IMR-90 (cell line): Measurements from ENCODE around the gene UCP2. TPM values are rescaled to one million over a fixed set of nuclear protein-coding genes. Genes with fewer than 3 reads are reported as not detected.

Experiments
- ATAC-seq: fragments of 200-7000 bp; cut with Tn5 transposase; 2 replicates; pipeline ENCODE4 v1.9.1; 2020; ENCODE audit warnings: low read depth, mild to moderate bottlenecking, moderate library complexity
- BruUV-seq: library from RNA; stranded (reverse); fragments of 400-500 nt; replicated peaks from 2 replicates; lab custom pipeline; 2021; lab: Mats Ljungman, UMichigan
- CTCF ChIA-PET: fragments of 300-600 bp; formaldehyde crosslinking; extraction: SDS; loops from one replicate; lab custom pipeline; 2021; ENCODE audit warnings: antibody characterized with exemption; lab: Yijun Ruan, JAX
- POLR2A ChIA-PET: fragments of 300-600 bp; sonication (Branson Sonifier 250); formaldehyde crosslinking; loops from one replicate; lab custom pipeline; 2022; ENCODE audit warnings: antibody characterized with exemption; ENCODE audit not compliant: unreplicated experiment; lab: Charles Lee
- DNase-seq: peaks from one replicate; pipeline ENCODE4 v3.0.0; 2013
- H2AFZ ChIP-seq: replicated peaks from 2 replicates; pipeline ENCODE3; 2013; ENCODE audit warnings: low read length, mild to moderate bottlenecking; ENCODE audit not compliant: poor library complexity
- H2AK5ac ChIP-seq: 2 replicates; pipeline ENCODE4 v1.6.1; 2013; ENCODE audit warnings: low read depth, low read length, inconsistent platforms
- H2AK9ac ChIP-seq: replicated peaks from 2 replicates; pipeline ENCODE3; 2013; ENCODE audit warnings: mild to moderate bottlenecking, low read depth, low read length, moderate library complexity; ENCODE audit not compliant: poor library complexity
- H2BK120ac ChIP-seq: 2 replicates; pipeline ENCODE4 v1.6.1; 2013; ENCODE audit warnings: low read depth, low read length, inconsistent platforms
- H2BK15ac ChIP-seq: 3 replicates; pipeline ENCODE4 v1.6.1; 2013; ENCODE audit warnings: low read depth, low read length, inconsistent platforms
- H2BK20ac ChIP-seq: 2 replicates; pipeline ENCODE4 v1.6.1; 2013; ENCODE audit warnings: low read depth, mild to moderate bottlenecking, inconsistent platforms, low read length, moderate library complexity
- H2BK5ac ChIP-seq: 2 replicates; pipeline ENCODE4 v1.6.1; 2013; ENCODE audit warnings: mild to moderate bottlenecking, low read depth, low read length, inconsistent platforms; ENCODE audit not compliant: poor library complexity, severe bottlenecking
- H3K14ac ChIP-seq: replicated peaks from 2 replicates; pipeline ENCODE4 v1.6.1; 2013; ENCODE audit warnings: low read depth, low read length, inconsistent platforms
- H3K18ac ChIP-seq: 2 replicates; pipeline ENCODE4 v1.6.1; 2013; ENCODE audit warnings: low read depth, low read length, control low read depth
- H3K23ac ChIP-seq: 2 replicates; pipeline ENCODE4 v1.6.1; 2013; ENCODE audit warnings: low read depth, low read length, inconsistent platforms
- H3K27ac ChIP-seq: 2 replicates; pipeline ENCODE4 v1.5.1; 2013; ENCODE audit warnings: mild to moderate bottlenecking, control low read depth, low read length; ENCODE audit not compliant: insufficient read depth
- H3K27me3 ChIP-seq: 2 replicates; pipeline ENCODE4 v1.6.1; 2013; ENCODE audit warnings: low read length; ENCODE audit not compliant: control insufficient read depth, insufficient read depth
- H3K36me3 ChIP-seq: 2 replicates; pipeline ENCODE4 v1.6.1; 2013; ENCODE audit warnings: low read length, mixed read lengths; ENCODE audit not compliant: control insufficient read depth, insufficient read depth
- H3K4ac ChIP-seq: 2 replicates; pipeline ENCODE4 v1.6.1; 2013; ENCODE audit warnings: low read depth, low read length, inconsistent platforms
- H3K4me1 ChIP-seq: 2 replicates; pipeline ENCODE4 v1.6.1; 2013; ENCODE audit warnings: low read length, mixed read lengths; ENCODE audit not compliant: control insufficient read depth, insufficient read depth
- H3K4me2 ChIP-seq: 2 replicates; pipeline ENCODE4 v1.6.1; 2013; ENCODE audit warnings: low read depth, mild to moderate bottlenecking, control low read depth, low read length, moderate library complexity
- H3K4me3 ChIP-seq: 2 replicates; pipeline ENCODE4 v1.5.1; 2013; ENCODE audit warnings: low read depth, mild to moderate bottlenecking, control low read depth, low read length, moderate library complexity; ENCODE audit not compliant: insufficient read depth
- H3K56ac ChIP-seq: 2 replicates; pipeline ENCODE4 v1.6.1; 2013; ENCODE audit warnings: low read length, inconsistent platforms; ENCODE audit not compliant: insufficient read depth; ENCODE audit errors: extremely low read depth
- H3K79me1 ChIP-seq, 2 experiments: 2 replicates each; pipeline ENCODE4 v1.6.1; 2013; ENCODE audit warnings: low read length in 2 of 2, inconsistent platforms in 1 of 2, low read depth in 1 of 2
- H3K9ac ChIP-seq: 2 replicates; pipeline ENCODE4 v1.6.1; 2013; ENCODE audit warnings: low read depth, low read length, control low read depth
- H3K9me1 ChIP-seq: 2 replicates; pipeline ENCODE4 v1.6.1; 2013; ENCODE audit warnings: low read length, inconsistent platforms; ENCODE audit not compliant: insufficient read depth
- H3K9me3 ChIP-seq: 2 replicates; pipeline ENCODE4 v1.6.1; 2013; ENCODE audit warnings: low read length; ENCODE audit not compliant: control insufficient read depth, insufficient read depth
- H4K20me1 ChIP-seq: 2 replicates; pipeline ENCODE4 v1.6.1; 2013; ENCODE audit warnings: low read length, inconsistent platforms; ENCODE audit not compliant: insufficient read depth
- H4K5ac ChIP-seq: 2 replicates; pipeline ENCODE4 v1.6.1; 2013; ENCODE audit warnings: mild to moderate bottlenecking, low read depth, low read length, control low read depth
- H4K8ac ChIP-seq, 2 experiments: 2 replicates each; pipeline ENCODE4 v1.6.1; 2013; ENCODE audit warnings: low read depth in 2 of 2, low read length in 2 of 2, control low read depth in 1 of 2, inconsistent platforms in 1 of 2
- H4K91ac ChIP-seq: 2 replicates; pipeline ENCODE4 v1.6.1; 2013; ENCODE audit warnings: low read depth, low read length, inconsistent platforms; ENCODE audit not compliant: insufficient read depth
- BHLHE40 ChIP-seq: fragments of 150-350 bp; IDR thresholded peaks from 2 replicates; pipeline ENCODE4 v1.6.1; 2016; ENCODE audit warnings: mild to moderate bottlenecking, low read depth, low read length
- FOS ChIP-seq: fragments of 150-350 bp; IDR thresholded peaks from 2 replicates; pipeline ENCODE4 v1.6.1; 2016; ENCODE audit warnings: low read depth, low read length
- MAFK ChIP-seq: IDR thresholded peaks from 2 replicates; pipeline ENCODE4 v1.6.1; 2012; ENCODE audit warnings: low read depth, low read length, improper control_type of control experiment
- MAZ ChIP-seq: IDR thresholded peaks from 2 replicates; pipeline ENCODE4 v1.6.1; 2012; ENCODE audit warnings: low read depth, mild to moderate bottlenecking, low read length, improper control_type of control experiment, moderate library complexity, borderline replicate concordance
- MXI1 ChIP-seq: IDR thresholded peaks from 2 replicates; pipeline ENCODE4 v1.6.1; 2012; ENCODE audit warnings: low read depth, mild to moderate bottlenecking, low read length, moderate library complexity, borderline replicate concordance
- NFE2L2 ChIP-seq: fragments of 150-350 bp; IDR thresholded peaks from 2 replicates; pipeline ENCODE4 v1.6.1; 2016; ENCODE audit warnings: low read depth, mild to moderate bottlenecking, low read length
- POLR2A ChIP-seq: IDR thresholded peaks from 2 replicates; pipeline ENCODE4 v1.6.1; 2012; ENCODE audit warnings: mild to moderate bottlenecking, low read depth, low read length
- RFX5 ChIP-seq: IDR thresholded peaks from 2 replicates; pipeline ENCODE4 v1.8.0; 2012; ENCODE audit warnings: low read depth, mild to moderate bottlenecking, low read length, moderate library complexity
- SMC3 ChIP-seq: fragments of 150-350 bp; IDR thresholded peaks from 2 replicates; pipeline ENCODE4 v1.6.1; 2016; ENCODE audit warnings: low read depth, mild to moderate bottlenecking, antibody characterized with exemption, low read length, moderate library complexity
- WGBS, 2 experiments: methylation state at CpG; one replicate each; pipeline versions ENCODE4 v1.1.5 to v1.1.7; 2013; ENCODE audit warnings: missing lambda C conversion rate in 2 of 2; ENCODE audit not compliant: insufficient read length in 1 of 2; ENCODE audit errors: extremely low coverage in 2 of 2; 5-methylcytosine and 5-hydroxymethylcytosine counted together
- dilution Hi-C: fragments of 300-500 bp; cut with HindIII; formaldehyde crosslinking; loops from one replicate; pipeline ENCODE4 v1.14.3; 2018; ENCODE audit warnings: low sequenced_read_pairs; ENCODE audit not compliant: unreplicated experiment
- in situ Hi-C: fragments of 300-500 bp; cut with MboI; formaldehyde crosslinking; loops from 3 replicates; pipeline ENCODE4 v1.14.3; 2019; ENCODE audit warnings: low sequenced_read_pairs, inconsistent platforms, mixed read lengths
- intact Hi-C: fragments of 100-400 bp; cut with micrococcal nuclease; formaldehyde crosslinking; loops from 2 replicates; pipeline ENCODE4 v1.10.0; 2022
- polyA plus RNA-seq, 3 experiments: library from polyadenylated mRNA; depleted of rRNA; stranded (reverse); fragments of >200 nt; gene quantifications; 2 replicates each; pipeline ENCODE4 v1.2.3, GENCODE V29; 2012; ENCODE audit warnings: low replicate concordance in 1 of 3
- total RNA-seq: library from RNA; depleted of rRNA; stranded (reverse); fragments of >200 nt; gene quantifications from 2 replicates; pipeline ENCODE4 v1.2.3, GENCODE V29; 2012

Gene UCP2
- total and polyA plus RNA-seq, 2 of the 4 experiments (the other 2 are of a cell fraction): 2.0 to 11.9 TPM

DNA sequence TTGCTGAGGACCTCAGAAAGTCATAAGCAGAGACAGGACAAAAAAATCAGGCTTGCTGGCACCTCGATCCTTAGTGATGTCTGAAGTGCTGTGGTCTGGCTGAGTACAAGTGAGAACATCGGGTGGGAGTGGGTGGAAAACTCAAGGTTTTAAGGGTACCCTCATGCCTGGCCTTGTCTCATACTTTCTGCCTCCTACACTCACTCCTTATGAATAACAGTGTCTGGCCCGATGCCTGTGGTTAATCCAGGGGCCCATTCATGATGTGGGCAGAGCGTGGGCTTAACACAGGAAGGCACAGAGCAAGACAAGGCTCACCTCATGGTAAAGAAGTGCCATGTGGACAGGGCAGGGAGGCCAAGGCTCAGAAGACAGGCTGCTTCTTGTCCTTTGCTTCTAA, 37.2 kb upstream of the UCP2 start:
- intact Hi-C loops (no loop called here), dilution Hi-C loops (no loop called here), in situ Hi-C loops (no loop called here)
- Histone ChIP-seq H3K79me1 (peaks cover 0 to 12% of the 10 kb centered on the region in 2 experiments; a peak in 2 of 4 replicates), H3K36me3 (peaks cover 10% of the 10 kb centered on the region; the same call in 1 of the 2 replicates), H4K20me1 (peaks cover 3% of the 10 kb centered on the region; the same call in 1 of the 2 replicates), H3K14ac (no peak overlapping the region; the same call in 1 of the 2 replicates), H3K23ac (no peak overlapping the region), H4K8ac (no peak overlapping the region), H3K4ac (no peak overlapping the region), H3K18ac (peak overlapping the region; percentile 22; the same call in 1 of the 2 replicates), H3K27ac (no peak overlapping the region), H3K4me3 (no peak overlapping the region), H2AFZ (no peak overlapping the region), H2BK120ac (no peak overlapping the region), H3K27me3 (no peaks in the 10 kb centered on the region), H2BK20ac (no peak overlapping the region), H2AK5ac (peak overlapping the region; percentile 77; the same call in 1 of the 2 replicates), H3K56ac (no peak overlapping the region), H2BK15ac (peak overlapping the region; percentile 72; the same call in 2 of the 3 replicates), H3K9me3 (no peaks in the 10 kb centered on the region), H3K9ac (no peak overlapping the region), H2BK5ac (peak overlapping the region; percentile 37), H4K5ac (peak overlapping the region; percentile 8; the same call in 1 of the 2 replicates), H3K9me1 (peaks cover 14% of the 10 kb centered on the region), H3K4me1 (peaks cover 17% of the 10 kb centered on the region), H4K91ac (no peak overlapping the region), H3K4me2 (no peak overlapping the region), H2AK9ac (no peak overlapping the region)
- no TSS peak for BruUV-seq
- ATAC-seq (no peak), DNase-seq (peak; percentile 24)
- ChIA-PET POLR2A (no interaction called here), CTCF (no interaction called here)
- 80% methylated on average over 1 of the region's 4 CpGs; no CpG with 5 or more reads in 1 of the 2 experiments for WGBS, 2 experiments
- TF ChIP-seq SMC3: no peak
- TF ChIP-seq BHLHE40: no peak
- TF ChIP-seq NFE2L2: no peak
- no peak for TF ChIP-seq MAZ
- TF ChIP-seq MAFK: no peak
- no peak for TF ChIP-seq MXI1
- no peak for TF ChIP-seq POLR2A
- TF ChIP-seq FOS: no peak
- no peak for TF ChIP-seq RFX5
